ENCODE measurements around the gene RNF126. TPM values are rescaled to one million over a fixed set of nuclear protein-coding genes. Genes with fewer than 3 reads are reported as not detected.
"Not testable (repeated sequence)": the region's sequence is repeated elsewhere in the genome, so short reads cannot be mapped to it uniquely, and the experiment has no call there.

The RNF126 gene
- total RNA-seq, 2 donors from 2014 or later = 24.5 to 27.1 TPM

DNA sequence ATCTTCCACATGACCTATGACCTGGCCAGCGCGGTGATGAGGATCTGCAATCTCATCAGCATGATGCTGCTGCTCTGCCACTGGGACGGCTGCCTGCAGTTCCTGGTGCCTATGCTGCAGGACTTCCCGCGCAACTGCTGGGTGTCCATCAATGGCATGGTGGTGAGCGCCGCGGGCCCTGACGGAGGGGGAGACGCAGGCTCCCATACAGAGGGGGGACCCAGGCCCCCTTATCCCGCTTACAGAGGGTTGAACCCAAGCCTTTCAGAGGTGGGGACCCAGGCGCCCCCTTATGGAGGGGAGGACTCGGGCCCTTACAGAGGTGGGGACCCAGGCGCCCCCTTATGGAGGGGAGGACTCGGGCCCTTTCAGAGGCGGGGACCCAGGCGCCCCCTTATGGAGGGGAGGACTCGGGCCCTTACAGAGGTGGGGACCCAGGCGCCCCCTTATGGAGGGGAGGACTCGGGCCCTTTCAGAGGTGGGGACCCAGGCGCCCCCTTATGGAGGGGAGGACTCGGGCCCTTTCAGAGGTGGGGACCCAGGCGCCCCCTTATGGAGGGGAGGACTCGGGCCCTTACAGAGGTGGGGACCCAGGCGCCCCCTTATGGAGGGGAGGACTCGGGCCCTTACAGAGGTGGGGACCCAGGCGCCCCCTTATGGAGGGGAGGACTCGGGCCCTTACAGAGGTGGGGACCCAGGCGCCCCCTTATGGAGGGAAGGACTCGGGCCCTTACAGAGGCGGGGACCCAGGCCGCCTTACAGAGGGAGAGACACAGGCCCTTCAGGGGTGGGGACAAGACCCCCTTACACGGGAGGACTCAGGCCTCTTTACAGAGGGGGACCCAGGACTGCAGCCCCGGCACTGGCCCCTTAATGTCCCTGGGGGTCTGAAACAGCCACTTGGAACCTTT lies 57.7 kb downstream of the RNF126 start:
- intact Hi-C loops (cut with DNase I); DNase-seq (ENCODE audit: low spot score): not testable (repeated sequence)

DNA sequence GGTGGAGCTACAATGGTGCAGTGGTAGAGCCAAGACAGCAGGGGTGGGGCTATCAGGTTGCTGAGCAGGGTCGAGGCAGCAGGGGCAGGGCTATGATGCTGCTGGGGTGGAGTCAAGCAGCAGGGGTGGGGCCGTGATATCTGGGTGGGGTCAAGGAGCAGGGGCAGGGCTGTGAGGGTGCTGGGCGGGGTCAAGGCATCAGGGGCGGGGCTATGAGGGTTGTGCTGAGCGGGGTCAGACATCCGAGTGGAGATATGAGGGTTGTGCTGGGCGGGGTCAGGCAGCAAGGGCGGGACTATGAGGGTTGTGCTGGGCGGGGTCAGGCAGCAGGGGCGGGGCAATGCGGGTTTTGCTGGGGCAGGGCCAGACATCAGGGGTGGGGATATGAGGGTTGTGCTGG lies 58.7 kb downstream of the RNF126 start:
- intact Hi-C loops (cut with DNase I) = no loop called here
- no peak for DNase-seq (ENCODE audit: low spot score)

DNA sequence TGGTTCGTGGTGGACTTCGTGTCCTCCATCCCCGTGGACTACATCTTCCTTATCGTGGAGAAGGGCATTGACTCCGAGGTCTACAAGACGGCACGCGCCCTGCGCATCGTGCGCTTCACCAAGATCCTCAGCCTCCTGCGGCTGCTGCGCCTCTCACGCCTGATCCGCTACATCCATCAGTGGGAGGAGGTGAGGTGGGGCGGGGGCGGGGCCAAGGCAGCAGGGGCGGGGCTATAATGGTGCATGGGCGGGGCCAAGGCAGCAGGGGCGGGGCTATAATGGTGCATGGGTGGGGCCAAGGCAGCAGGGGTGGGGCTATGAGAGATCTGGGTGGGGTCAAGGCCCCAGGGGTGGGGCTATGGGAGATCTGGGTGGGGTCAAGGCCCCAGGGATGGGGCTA lies 59.2 kb downstream of the RNF126 start:
- DNase-seq (ENCODE audit: low spot score); intact Hi-C loops (cut with DNase I): not testable (repeated sequence)

DNA sequence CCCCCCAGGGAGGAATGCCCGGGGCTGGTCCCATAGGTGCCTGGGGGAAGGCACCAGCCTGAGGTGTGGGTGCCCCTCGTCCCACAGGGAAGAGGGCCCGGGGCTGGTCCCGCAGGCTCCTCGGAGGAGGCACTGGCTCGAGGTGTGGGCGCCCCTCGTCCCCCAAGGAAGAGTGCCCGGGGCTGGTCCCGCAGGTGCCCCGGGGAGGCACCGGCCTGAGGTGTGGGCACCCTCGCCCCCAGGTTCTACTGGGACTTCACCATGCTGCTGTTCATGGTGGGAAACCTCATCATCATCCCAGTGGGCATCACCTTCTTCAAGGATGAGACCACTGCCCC lies 59.7 kb downstream of the RNF126 start:
- intact Hi-C loops (cut with DNase I); DNase-seq (ENCODE audit: low spot score): not testable (repeated sequence)

DNA sequence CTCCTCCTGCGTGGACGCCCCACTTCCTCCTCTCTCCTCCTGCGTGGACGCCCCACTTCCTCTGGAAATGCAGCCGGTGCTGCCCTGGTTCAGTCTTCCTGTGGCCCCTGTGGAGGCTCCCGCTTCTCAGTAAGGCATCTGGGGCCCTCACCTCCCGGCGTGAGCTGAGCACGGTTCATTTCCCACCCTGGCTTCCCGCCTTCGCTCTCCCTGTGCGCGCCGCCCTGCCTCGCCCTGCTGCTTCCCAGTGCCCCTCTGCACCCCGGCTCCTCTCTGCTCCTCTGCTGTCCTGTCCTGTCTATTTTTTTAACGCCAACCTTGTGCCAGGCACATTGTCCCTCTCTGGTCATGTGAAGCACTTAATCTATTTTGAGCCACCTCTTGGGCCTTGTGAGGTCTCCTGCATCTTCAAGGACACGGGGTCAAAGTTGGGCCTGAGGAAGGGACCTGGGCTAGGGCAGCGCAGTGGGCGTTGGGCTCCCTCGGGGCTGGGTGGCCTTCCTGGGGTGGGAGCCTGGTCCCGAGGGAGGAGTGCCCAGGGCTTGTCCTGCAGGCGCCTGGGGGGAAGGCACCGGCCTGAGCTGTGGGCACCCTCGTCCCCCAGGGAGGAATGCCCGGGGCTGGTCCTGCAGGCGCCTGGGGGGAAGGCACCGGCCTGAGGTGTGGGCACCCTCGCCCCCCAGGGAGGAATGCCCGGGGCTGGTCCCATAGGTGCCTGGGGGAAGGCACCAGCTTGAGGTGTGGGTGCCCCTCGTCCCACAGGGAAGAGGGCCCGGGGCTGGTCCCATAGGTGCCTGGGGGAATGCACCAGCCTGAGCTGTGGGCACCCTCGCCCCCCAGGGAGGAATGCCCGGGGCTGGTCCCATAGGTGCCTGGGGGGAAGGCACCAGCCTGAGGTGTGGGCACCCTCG lies 60.4 kb downstream of the RNF126 start:
- intact Hi-C loops (cut with DNase I) = no loop called here
- no peak for DNase-seq (ENCODE audit: low spot score)

DNA sequence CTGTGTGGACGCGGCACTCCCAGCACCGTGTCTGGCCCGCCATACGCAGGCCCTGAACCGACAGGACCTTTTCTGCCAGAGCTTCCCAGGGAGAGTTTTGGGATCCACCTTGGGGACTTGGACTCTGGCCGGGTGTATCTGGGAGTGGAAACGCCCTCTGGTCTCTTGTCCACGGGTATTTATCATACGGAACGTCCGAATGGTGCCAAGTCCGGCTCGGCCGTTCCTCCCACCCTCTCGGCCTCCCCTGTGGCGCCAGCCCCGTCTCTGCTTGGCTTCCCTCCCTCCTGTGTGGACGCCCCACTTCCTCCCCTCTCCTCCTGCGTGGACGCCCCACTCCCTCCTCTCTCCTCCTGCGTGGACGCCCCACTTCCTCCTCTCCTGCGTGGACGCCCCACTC lies 61.2 kb downstream of the RNF126 start:
- no peak for DNase-seq (ENCODE audit: low spot score)
- intact Hi-C loops (cut with DNase I) = no loop called here

DNA sequence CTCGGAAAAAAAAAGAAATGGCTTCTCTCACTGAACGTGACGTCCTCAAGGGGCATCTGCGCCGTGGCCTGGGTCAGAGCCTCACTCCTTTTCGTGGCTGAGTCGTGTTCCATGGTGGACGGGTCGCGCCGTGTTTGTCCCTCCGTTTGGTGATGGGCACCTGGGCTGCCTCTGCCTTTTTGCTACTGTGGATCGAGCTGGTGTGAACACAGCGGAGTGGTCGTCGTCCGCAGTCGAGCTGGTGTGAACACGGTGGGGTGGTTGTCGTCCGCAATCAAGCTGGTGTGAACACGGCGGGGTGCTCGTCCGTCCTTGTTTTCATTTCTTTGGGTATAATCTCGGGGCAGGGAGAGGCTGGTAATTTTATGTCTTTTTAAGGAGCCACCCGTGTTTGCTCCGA lies 61.7 kb downstream of the RNF126 start:
- no peak for DNase-seq (ENCODE audit: low spot score)

More for the DNA sequence above, 61.7 kb downstream of the RNF126 start:
- intact Hi-C loops (cut with DNase I) = no loop called here

Other genes starting within 250 kb of the RNF126 start
- gene SHC2, start 202.2 kb downstream of the RNF126 start, total RNA-seq = 10 to 100 TPM; 21.0 to 21.9 TPM
- under 1 TPM in 1 of 2 donors, not detected in 1; 0.42 TPM for gene MADCAM1, start 166.7 kb downstream of the RNF126 start, total RNA-seq
- gene TPGS1, start 155.7 kb downstream of the RNF126 start, total RNA-seq = 10 to 100 TPM; 21.0 to 21.2 TPM
- gene CDC34, start 131.5 kb downstream of the RNF126 start, total RNA-seq = 10 to 100 TPM; 41.1 to 45.8 TPM
- under 1 TPM; 0.74 to 0.76 TPM for gene GZMM, start 119.2 kb downstream of the RNF126 start, total RNA-seq
- 100 to 1,000 TPM; 288 to 300 TPM for gene BSG, start 90.6 kb downstream of the RNF126 start, total RNA-seq
- gene HCN2, start 73.3 kb downstream of the RNF126 start, total RNA-seq = under 1 TPM; 0.10 to 0.37 TPM
- gene POLRMT, start 29.7 kb downstream of the RNF126 start, total RNA-seq = 10 to 100 TPM; 25.6 to 30.7 TPM
- under 1 TPM in 1 of 2 donors, not detected in 1; 0.37 TPM for gene FGF22, start 23.3 kb downstream of the RNF126 start, total RNA-seq
- gene FSTL3, start 13.2 kb upstream of the RNF126 start, total RNA-seq = 100 to 1,000 TPM; 234 to 270 TPM
- not detected for gene PRSS57, start 32.2 kb upstream of the RNF126 start, total RNA-seq
- 100 to 1,000 TPM in 1 of 2 donors, 10 to 100 TPM in 1; 89.6 to 128 TPM for gene PALM, start 45.7 kb upstream of the RNF126 start, total RNA-seq
- gene MISP, start 87.9 kb upstream of the RNF126 start, total RNA-seq = under 1 TPM in 1 of 2 donors, not detected in 1; 0.14 TPM
- gene PTBP1, start 134.2 kb upstream of the RNF126 start, total RNA-seq = 100 to 1,000 TPM; 151 to 168 TPM
- not detected for gene PLPPR3, start 158.7 kb upstream of the RNF126 start, total RNA-seq
- gene AZU1, start 164.6 kb upstream of the RNF126 start, total RNA-seq = under 1 TPM in 1 of 2 donors, not detected in 1; 0.29 TPM
- under 1 TPM in 1 of 2 donors, not detected in 1; 0.38 TPM for gene PRTN3, start 177.8 kb upstream of the RNF126 start, total RNA-seq
- 1 to 10 TPM in 1 of 2 donors, under 1 TPM in 1; 0.33 to 2.2 TPM for gene ELANE, start 189.1 kb upstream of the RNF126 start, total RNA-seq
- gene CFD, start 196.4 kb upstream of the RNF126 start, total RNA-seq = 100 to 1,000 TPM; 122 to 297 TPM
- gene MED16, start 230.0 kb upstream of the RNF126 start, total RNA-seq = 10 to 100 TPM; 29.4 to 33.6 TPM
- gene RNU6-9, start 230.3 kb upstream of the RNF126 start, total RNA-seq = not detected

Measured in posterior vena cava (tissue), 2 donors.